HEK293 (cell line): ENCODE data around the gene ASIC1.
A peak's percentile ranks its signal among the peaks of the same experiment; 100 is the strongest.

Experiments used
- CTCF ChIA-PET: fragments of 350-600 bp; formaldehyde crosslinking; extraction: SDS; loops from one replicate; lab custom pipeline; 2021; ENCODE audit warnings: antibody characterized with exemption; lab: Yijun Ruan, JAX
- POLR2A ChIA-PET: fragments of 300-600 bp; formaldehyde crosslinking; extraction: SDS; loops from one replicate; lab custom pipeline; 2020; ENCODE audit warnings: antibody characterized with exemption, inconsistent platforms; lab: Yijun Ruan, JAX
- H3K27ac ChIP-seq: fragments of 200-500 bp; sonication (Bioruptor generic); 2 replicates; pipeline ENCODE4 v1.5.1; 2014; ENCODE audit warnings: low read depth, low read length, control low read depth, inconsistent platforms; ENCODE audit errors: extremely low read depth
- H3K36me3 ChIP-seq, 2 experiments: fragments of 200-500 bp in 1 of 2; sonication (Bioruptor generic) in 1 of 2; 1 replicate in 1 of 2; 2 replicates in 1 of 2; pipeline ENCODE4 v1.5.1; 2014 to 2017; ENCODE audit warnings: inconsistent platforms in 2 of 2, low read length in 2 of 2; ENCODE audit not compliant: control insufficient read depth in 2 of 2, insufficient read depth in 1 of 2
- H3K4me1 ChIP-seq: fragments of 200-500 bp; sonication (Bioruptor generic); 2 replicates; pipeline ENCODE4 v1.5.1; 2014; ENCODE audit warnings: mild to moderate bottlenecking, low read length, inconsistent platforms; ENCODE audit not compliant: control insufficient read depth, insufficient read depth
- H3K4me3 ChIP-seq: 2 replicates; pipeline ENCODE4 v1.5.1; 2011; ENCODE audit warnings: low read depth, mild to moderate bottlenecking, control low read depth, low read length, moderate library complexity
- H3K9me3 ChIP-seq: fragments of 200-500 bp; sonication (Bioruptor generic); 2 replicates; pipeline ENCODE4 v1.5.1; 2014; ENCODE audit warnings: low read depth, low read length, inconsistent platforms; ENCODE audit not compliant: control insufficient read depth, insufficient read depth
- OSR2 ChIP-seq: fragments of 450-650 bp; formaldehyde crosslinking; IDR thresholded peaks from 2 replicates; pipeline ENCODE4 v1.5.1; 2016; ENCODE audit warnings: missing biosample characterization, missing genetic modification characterization
- REPIN1 ChIP-seq: fragments of 450-650 bp; formaldehyde crosslinking; IDR thresholded peaks from 2 replicates; pipeline ENCODE4 v1.5.1; 2017; ENCODE audit warnings: missing biosample characterization, missing genetic modification characterization, low read depth
- SCRT1 ChIP-seq: fragments of 450-650 bp; formaldehyde crosslinking; IDR thresholded peaks from 2 replicates; pipeline ENCODE4 v1.5.1; 2016; ENCODE audit warnings: missing biosample characterization, missing genetic modification characterization, borderline replicate concordance
- YY1 ChIP-seq: fragments of 450-650 bp; formaldehyde crosslinking; IDR thresholded peaks from 2 replicates; pipeline ENCODE4 v1.5.1; 2018; ENCODE audit warnings: missing biosample characterization, missing genetic modification characterization
- ZBTB10 ChIP-seq: fragments of 450-650 bp; formaldehyde crosslinking; IDR thresholded peaks from 2 replicates; pipeline ENCODE4 v1.5.1; 2016; ENCODE audit warnings: missing biosample characterization, missing genetic modification characterization
- ZFHX2 ChIP-seq: fragments of 450-650 bp; formaldehyde crosslinking; conservative IDR thresholded peaks from 2 replicates; pipeline ENCODE4 v1.5.1; 2016; ENCODE audit warnings: missing biosample characterization, missing genetic modification characterization
- ZFP69B ChIP-seq: fragments of 450-650 bp; formaldehyde crosslinking; IDR thresholded peaks from 2 replicates; pipeline ENCODE4 v1.5.1; 2016; ENCODE audit warnings: missing biosample characterization, missing genetic modification characterization
- ZIC2 ChIP-seq: fragments of 450-650 bp; formaldehyde crosslinking; IDR thresholded peaks from 2 replicates; pipeline ENCODE4 v1.5.1; 2016; ENCODE audit warnings: missing biosample characterization, missing genetic modification characterization
- ZNF10 ChIP-seq: fragments of 450-650 bp; formaldehyde crosslinking; IDR thresholded peaks from 2 replicates; pipeline ENCODE4 v1.5.1; 2017; ENCODE audit warnings: missing biosample characterization, missing genetic modification characterization
- ZNF133 ChIP-seq: fragments of 450-650 bp; formaldehyde crosslinking; IDR thresholded peaks from 2 replicates; pipeline ENCODE4 v1.5.1; 2016; ENCODE audit warnings: missing biosample characterization, missing genetic modification characterization
- ZNF214 ChIP-seq: fragments of 450-650 bp; formaldehyde crosslinking; IDR thresholded peaks from 2 replicates; pipeline ENCODE4 v1.5.1; 2017; ENCODE audit warnings: missing biosample characterization, mild to moderate bottlenecking, missing genetic modification characterization, borderline replicate concordance
- ZNF24 ChIP-seq: fragments of 450-650 bp; formaldehyde crosslinking; IDR thresholded peaks from 2 replicates; pipeline ENCODE4 v1.5.1; 2016; ENCODE audit warnings: missing biosample characterization, missing genetic modification characterization
- ZNF280D ChIP-seq: fragments of 450-650 bp; formaldehyde crosslinking; IDR thresholded peaks from 2 replicates; pipeline ENCODE4 v1.5.1; 2016; ENCODE audit warnings: missing biosample characterization, missing genetic modification characterization
- ZNF48 ChIP-seq: fragments of 450-650 bp; formaldehyde crosslinking; IDR thresholded peaks from 2 replicates; pipeline ENCODE4 v1.5.1; 2016; ENCODE audit warnings: missing biosample characterization, missing genetic modification characterization
- ZNF513 ChIP-seq: fragments of 450-650 bp; IDR thresholded peaks from 2 replicates; pipeline ENCODE4 v1.5.1; 2018; ENCODE audit warnings: missing biosample characterization, missing genetic modification characterization
- ZNF530 ChIP-seq: fragments of 450-650 bp; formaldehyde crosslinking; IDR thresholded peaks from 2 replicates; pipeline ENCODE4 v1.5.1; 2016; ENCODE audit warnings: low read depth, missing biosample characterization, missing genetic modification characterization
- ZNF596 ChIP-seq: fragments of 450-650 bp; IDR thresholded peaks from 2 replicates; pipeline ENCODE4 v1.5.0; 2018; ENCODE audit warnings: missing biosample characterization, mild to moderate bottlenecking, missing genetic modification characterization, moderate library complexity
- ZNF626 ChIP-seq: fragments of 450-650 bp; sonication (Bioruptor Pico); formaldehyde crosslinking; IDR thresholded peaks from 2 replicates; pipeline ENCODE4 v1.5.1; 2018; ENCODE audit warnings: missing biosample characterization, missing genetic modification characterization, inconsistent platforms
- ZNF843 ChIP-seq: fragments of 450-650 bp; formaldehyde crosslinking; IDR thresholded peaks from 2 replicates; pipeline ENCODE4 v1.5.1; 2016; ENCODE audit warnings: missing biosample characterization, missing genetic modification characterization
- ZSCAN16 ChIP-seq: fragments of 450-650 bp; formaldehyde crosslinking; IDR thresholded peaks from 2 replicates; pipeline ENCODE4 v1.5.1; 2016; ENCODE audit warnings: missing biosample characterization, missing genetic modification characterization
- ZSCAN30 ChIP-seq: fragments of 450-650 bp; IDR thresholded peaks from 2 replicates; pipeline ENCODE4 v1.5.1; 2018; ENCODE audit warnings: missing biosample characterization, mild to moderate bottlenecking, missing genetic modification characterization, moderate library complexity

Gene ASIC1

GRCh38 chr12:50102646-50103309, 45.4 kb downstream of the ASIC1 start (continued):
- TF ChIP-seq ZNF843 (tag by site-specific recombination) = no peak
- TF ChIP-seq ZNF10 (tag by site-specific recombination) = 0 out of 2 replicates have a peak, but pooled peaks have one; percentile 75
- no peak for TF ChIP-seq ZNF24 (tag by site-specific recombination)
- no peak for TF ChIP-seq ZNF280D (tag by site-specific recombination)

- Histone ChIP-seq H3K4me3 (no peak overlapping the region), H3K4me1 (peaks cover 7% of the 10 kb centered on the region), H3K9me3 (no peaks in the 10 kb centered on the region), H3K27ac (no peak overlapping the region; the same call in 1 of the 2 replicates), H3K36me3 (peaks cover 0 to 35% of the 10 kb centered on the region in 2 experiments; a peak in 1 of 3 replicates)
- ChIA-PET CTCF (interaction anchor here (0.6 to 5.4 kb wide), 8 partner anchors 7 to 619 kb away, joined by 3 to 50 read pairs (median 6); partner anchors contain the start of genes COX14 and DIP2B), POLR2A (interaction anchor here (0.6 to 3.6 kb wide), 3 partner anchors 8 to 59 kb away, joined by 3 to 32 read pairs (median 6); partner anchors contain the start of genes COX14 and SMARCD1)
- TF ChIP-seq ZNF626 (tag by site-specific recombination) (no peak), YY1 (tag by site-specific recombination) (no peak), ZBTB10 (tag by site-specific recombination) (no peak), ZSCAN16 (tag by site-specific recombination) (no peak), ZNF513 (no peak), ZFP69B (0 out of 2 replicates have a peak, but pooled peaks have one; percentile 45)
Measured at GRCh38 chr12:50103351-50103750, 46.0 kb downstream of the ASIC1 start.

GRCh38 chr12:50103767-50104321, 46.4 kb downstream of the ASIC1 start, which contains the start of gene GPD1:
Gene GPD1, plus strand, starts transcription at chr12:50104008. Its CDS starts 43 bp downstream, at chr12:50104051.
- Histone ChIP-seq H3K36me3 (peaks cover 0 to 30% of the 10 kb centered on the region in 2 experiments; a peak in 1 of 3 replicates), H3K27ac (no peak within 1 kb of the TSS; the same call in 1 of the 2 replicates), H3K4me1 (peaks cover 7% of the 10 kb centered on the region), H3K9me3 (no peaks in the 10 kb centered on the region), H3K4me3 (no peak within 1 kb of the TSS)
- CTCF ChIA-PET = interaction anchor here (0.6 to 5.4 kb wide), 9 partner anchors 7 to 620 kb away, joined by 3 to 50 read pairs (median 4); partner anchors contain the start of genes COX14 and DIP2B
- POLR2A ChIA-PET = interaction anchor here (0.6 to 3.6 kb wide), 5 partner anchors 8 to 1134 kb away, joined by 3 to 32 read pairs (median 6); partner anchors contain the start of genes COX14 and SMARCD1
- TF ChIP-seq SCRT1 (tag by site-specific recombination) (no peak), OSR2 (tag by site-specific recombination) (no peak), REPIN1 (tag by site-specific recombination) (no peak), ZNF280D (tag by site-specific recombination) (no peak), ZNF48 (tag by site-specific recombination) (no peak), ZFHX2 (tag by site-specific recombination) (peak; percentile 83), ZNF596 (tag by site-specific recombination) (no peak), ZIC2 (tag by site-specific recombination) (no peak), ZSCAN30 (tag by site-specific recombination) (no peak), ZNF133 (tag by site-specific recombination) (no peak), ZNF214 (tag by site-specific recombination) (no peak), ZNF530 (tag by site-specific recombination) (no peak)
